ENCODE measurements around the gene C2.

The C2 gene

DNA sequence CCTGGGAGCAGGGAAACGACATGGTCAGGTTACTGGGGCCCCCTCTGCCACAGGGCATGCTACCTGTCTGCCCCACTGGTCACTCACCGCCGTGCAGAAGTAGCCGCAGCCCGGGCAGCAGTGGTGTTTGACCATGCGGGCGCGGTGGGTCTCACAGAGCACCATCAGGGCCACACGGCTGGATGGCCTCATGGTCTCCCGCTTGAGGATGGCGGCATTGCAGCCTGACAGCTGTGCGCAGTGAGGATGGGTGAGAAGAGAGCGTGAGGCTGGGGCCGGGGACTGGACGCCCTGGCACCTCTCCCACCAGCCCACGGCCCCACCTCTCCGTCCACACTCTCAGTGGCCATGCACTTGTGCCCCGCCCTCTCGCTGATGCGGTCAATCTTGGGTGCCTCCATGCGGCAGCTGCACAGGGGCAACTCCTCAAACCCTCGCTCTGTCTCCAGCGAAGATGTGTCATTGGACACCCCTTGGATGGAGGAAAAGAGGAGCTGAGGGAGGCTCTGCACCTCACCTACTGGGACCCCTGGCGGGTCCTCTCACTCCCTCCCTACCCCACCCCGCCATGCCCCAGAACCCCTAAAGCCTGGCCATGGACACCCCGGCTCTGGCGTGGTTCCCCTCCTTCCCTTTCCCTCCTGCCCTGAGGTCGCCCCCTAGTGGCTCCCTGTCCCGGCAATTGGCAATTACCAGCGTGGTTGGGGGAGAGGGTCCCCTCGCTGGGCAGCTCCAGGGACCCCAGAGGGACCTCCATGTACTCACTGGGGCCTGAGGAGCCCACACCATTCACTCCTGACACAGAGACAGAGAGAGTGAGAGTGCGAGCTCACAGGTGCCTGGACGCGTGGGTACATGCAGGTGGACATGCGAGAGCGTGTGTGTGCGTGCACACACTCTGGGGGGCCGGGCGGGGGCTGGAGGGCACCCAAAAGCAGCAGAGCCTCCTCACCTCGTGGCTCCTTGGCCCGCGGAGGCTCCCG lies 39.0 kb upstream of the C2 start:
- TF ChIP-seq, protein P1, sequence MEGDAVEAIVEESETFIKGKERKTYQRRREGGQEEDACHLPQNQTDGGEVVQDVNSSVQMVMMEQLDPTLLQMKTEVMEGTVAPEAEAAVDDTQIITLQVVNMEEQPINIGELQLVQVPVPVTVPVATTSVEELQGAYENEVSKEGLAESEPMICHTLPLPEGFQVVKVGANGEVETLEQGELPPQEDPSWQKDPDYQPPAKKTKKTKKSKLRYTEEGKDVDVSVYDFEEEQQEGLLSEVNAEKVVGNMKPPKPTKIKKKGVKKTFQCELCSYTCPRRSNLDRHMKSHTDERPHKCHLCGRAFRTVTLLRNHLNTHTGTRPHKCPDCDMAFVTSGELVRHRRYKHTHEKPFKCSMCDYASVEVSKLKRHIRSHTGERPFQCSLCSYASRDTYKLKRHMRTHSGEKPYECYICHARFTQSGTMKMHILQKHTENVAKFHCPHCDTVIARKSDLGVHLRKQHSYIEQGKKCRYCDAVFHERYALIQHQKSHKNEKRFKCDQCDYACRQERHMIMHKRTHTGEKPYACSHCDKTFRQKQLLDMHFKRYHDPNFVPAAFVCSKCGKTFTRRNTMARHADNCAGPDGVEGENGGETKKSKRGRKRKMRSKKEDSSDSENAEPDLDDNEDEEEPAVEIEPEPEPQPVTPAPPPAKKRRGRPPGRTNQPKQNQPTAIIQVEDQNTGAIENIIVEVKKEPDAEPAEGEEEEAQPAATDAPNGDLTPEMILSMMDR (IDR thresholded peaks at IDR 0.05; ENCODE audit: insufficient read depth, low read depth, low read length, missing control alignments) = peak; percentile 74
- no peak for DNase-seq (ENCODE audit: low read depth)
- H3K4me3 ChIP-seq (ENCODE audit: low read length) = no peak overlapping the region

GRCh38 chr6:31889331-31889972 lies 38.1 kb upstream of the C2 start:
- H3K4me3 ChIP-seq (ENCODE audit: low read length) = no peak overlapping the region
- TF ChIP-seq, protein P1 (IDR thresholded peaks at IDR 0.05; ENCODE audit: insufficient read depth, low read depth, low read length, missing control alignments) = no peak
- DNase-seq (ENCODE audit: low read depth) = no peak

DNA sequence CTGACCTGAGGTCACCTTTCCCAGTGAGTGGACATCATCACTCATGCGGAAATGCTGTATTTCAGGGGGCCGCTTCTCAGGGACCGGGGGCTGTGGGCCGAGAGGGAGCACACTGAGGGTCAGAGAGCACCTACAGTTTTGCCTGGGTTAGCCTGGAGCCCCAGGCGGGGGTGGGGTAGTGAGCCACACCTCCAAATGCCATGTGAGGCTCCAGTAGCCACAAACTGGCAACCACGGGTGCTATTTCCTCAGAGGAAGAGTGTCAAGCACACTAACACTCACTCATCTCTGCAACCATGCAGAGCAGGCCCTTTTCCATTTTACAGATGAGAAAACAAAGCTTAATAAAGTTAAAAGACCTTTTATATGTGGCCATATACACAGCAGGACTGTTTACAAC lies 34.7 kb upstream of the C2 start:
- H3K4me3 ChIP-seq (ENCODE audit: low read length) = no peak overlapping the region
- no peak for DNase-seq (ENCODE audit: low read depth)
- TF ChIP-seq, protein P1 (IDR thresholded peaks at IDR 0.05; ENCODE audit: insufficient read depth, low read depth, low read length, missing control alignments) = no peak

GRCh38 chr6:31896493-31896855 lies 31.0 kb upstream of the C2 start:
- TF ChIP-seq, protein P1 (IDR thresholded peaks at IDR 0.05; ENCODE audit: insufficient read depth, low read depth, low read length, missing control alignments) = no peak
- no peak for DNase-seq (ENCODE audit: low read depth)
- H3K4me3 ChIP-seq (ENCODE audit: low read length) = peak overlapping the region; percentile 90

GRCh38 chr6:31896856-31897611 lies 30.5 kb upstream of the C2 start:
- DNase-seq (ENCODE audit: low read depth) = no peak
- TF ChIP-seq, protein P1 (IDR thresholded peaks at IDR 0.05; ENCODE audit: insufficient read depth, low read depth, low read length, missing control alignments) = no peak
- peak overlapping the region; percentile 90 for H3K4me3 ChIP-seq (ENCODE audit: low read length)

GRCh38 chr6:31897612-31898382 lies 29.7 kb upstream of the C2 start, which contains the start of gene EHMT2:
EHMT2 (minus strand) TSS chr6:31897698; CDS start chr6:31897677, 21 bp downstream.
- H3K4me3 ChIP-seq (ENCODE audit: low read length) = peak within 1 kb of the TSS; percentile 90
- TF ChIP-seq, protein P1 (IDR thresholded peaks at IDR 0.05; ENCODE audit: insufficient read depth, low read depth, low read length, missing control alignments) = no peak
- DNase-seq (ENCODE audit: low read depth) = peak; percentile 85
